SK-N-SH treated with all-trans-retinoic acid at 6 μM for 48 hours (cell line): ENCODE results near the gene SCYGR8.
"Not testable (repeated sequence)": the region's sequence is repeated elsewhere in the genome, so short reads cannot be mapped to it uniquely, and the experiment has no call there.

Source experiments
- ATAC-seq: fragments of 200-7000 bp; cut with Tn5 transposase; 3 replicates; pipeline ENCODE4 v1.9.1; 2020; ENCODE audit warnings: mild to moderate bottlenecking, moderate library complexity
- ARNTL ChIP-seq: fragments of 450-650 bp; formaldehyde crosslinking; IDR thresholded peaks from 2 replicates; pipeline ENCODE4 v1.5.0; 2020; ENCODE audit warnings: low read depth, mild to moderate bottlenecking, moderate library complexity, borderline replicate concordance
- BACH2 ChIP-seq: fragments of 250-450 bp; sonication (Bioruptor Pico); IDR thresholded peaks from 2 replicates; pipeline ENCODE4 v1.9.0; 2021; ENCODE audit warnings: mild to moderate bottlenecking, borderline replicate concordance
- CSDC2 ChIP-seq: fragments of 250-450 bp; sonication (Bioruptor Pico); IDR thresholded peaks from 2 replicates; pipeline ENCODE4 v1.5.0; 2020; ENCODE audit warnings: mild to moderate bottlenecking, moderate library complexity
- GLIS3 ChIP-seq: fragments of 250-450 bp; sonication (Bioruptor Pico); IDR thresholded peaks from 2 replicates; pipeline ENCODE4 v1.5.0; 2020; ENCODE audit warnings: mild to moderate bottlenecking, moderate library complexity
- OSR1 ChIP-seq: fragments of 250-450 bp; sonication (Bioruptor Pico); IDR thresholded peaks from 2 replicates; pipeline ENCODE4 v1.8.0; 2022; ENCODE audit warnings: moderate library complexity, mild to moderate bottlenecking, inconsistent platforms
- PATZ1 ChIP-seq: fragments of 250-450 bp; sonication (Bioruptor Pico); IDR thresholded peaks from 2 replicates; pipeline ENCODE4 v1.8.0; 2020; ENCODE audit warnings: mild to moderate bottlenecking, moderate library complexity, borderline replicate concordance
- PPARA ChIP-seq: fragments of 250-450 bp; sonication (Bioruptor Pico); IDR thresholded peaks from 2 replicates; pipeline ENCODE4 v1.5.0; 2020; ENCODE audit warnings: mild to moderate bottlenecking, borderline replicate concordance
- RARB ChIP-seq: fragments of 250-450 bp; sonication (Bioruptor Pico); IDR thresholded peaks from 2 replicates; pipeline ENCODE4 v1.8.0; 2021; ENCODE audit warnings: mild to moderate bottlenecking, moderate library complexity
- TCF4 ChIP-seq: fragments of 250-450 bp; sonication (Bioruptor Pico); IDR thresholded peaks from 2 replicates; pipeline ENCODE4 v1.8.0; 2021; ENCODE audit warnings: mild to moderate bottlenecking, moderate library complexity, borderline replicate concordance
- TOX ChIP-seq: fragments of 250-450 bp; sonication (Bioruptor Pico); IDR thresholded peaks from 2 replicates; pipeline ENCODE4 v1.8.0; 2021; ENCODE audit warnings: mild to moderate bottlenecking, moderate library complexity, borderline replicate concordance
- ZC3H10 ChIP-seq: fragments of 250-450 bp; sonication (Bioruptor Pico); IDR thresholded peaks from 2 replicates; pipeline ENCODE4 v1.5.1; 2021; ENCODE audit warnings: mild to moderate bottlenecking, moderate library complexity
- ZFP3 ChIP-seq: fragments of 250-450 bp; sonication (Bioruptor Pico); IDR thresholded peaks from 2 replicates; pipeline ENCODE4 v1.5.0; 2020; ENCODE audit warnings: mild to moderate bottlenecking, moderate library complexity
- ZFP30 ChIP-seq: fragments of 450-650 bp; formaldehyde crosslinking; IDR thresholded peaks from 2 replicates; pipeline ENCODE4 v1.5.0; 2022; ENCODE audit warnings: mild to moderate bottlenecking, moderate library complexity
- ZNF565 ChIP-seq: fragments of 450-650 bp; formaldehyde crosslinking; conservative IDR thresholded peaks from 2 replicates; pipeline ENCODE4 v1.5.0; 2020; ENCODE audit warnings: low read depth, mild to moderate bottlenecking, moderate library complexity
- ZNF70 ChIP-seq: fragments of 450-650 bp; formaldehyde crosslinking; IDR thresholded peaks from 2 replicates; pipeline ENCODE4 v1.5.0; 2020; ENCODE audit warnings: mild to moderate bottlenecking, moderate library complexity
- ZNF8 ChIP-seq: fragments of 450-650 bp; formaldehyde crosslinking; IDR thresholded peaks from 2 replicates; pipeline ENCODE4 v1.5.0; 2020; ENCODE audit warnings: mild to moderate bottlenecking, moderate library complexity
- TF ChIP-seq, protein P1 (sequence below): fragments of 250-450 bp; sonication (Bioruptor Pico); IDR thresholded peaks from 2 replicates; pipeline ENCODE4 v1.8.0; 2021; ENCODE audit warnings: low read depth, mild to moderate bottlenecking, moderate library complexity, borderline replicate concordance

Gene SCYGR8

DNA sequence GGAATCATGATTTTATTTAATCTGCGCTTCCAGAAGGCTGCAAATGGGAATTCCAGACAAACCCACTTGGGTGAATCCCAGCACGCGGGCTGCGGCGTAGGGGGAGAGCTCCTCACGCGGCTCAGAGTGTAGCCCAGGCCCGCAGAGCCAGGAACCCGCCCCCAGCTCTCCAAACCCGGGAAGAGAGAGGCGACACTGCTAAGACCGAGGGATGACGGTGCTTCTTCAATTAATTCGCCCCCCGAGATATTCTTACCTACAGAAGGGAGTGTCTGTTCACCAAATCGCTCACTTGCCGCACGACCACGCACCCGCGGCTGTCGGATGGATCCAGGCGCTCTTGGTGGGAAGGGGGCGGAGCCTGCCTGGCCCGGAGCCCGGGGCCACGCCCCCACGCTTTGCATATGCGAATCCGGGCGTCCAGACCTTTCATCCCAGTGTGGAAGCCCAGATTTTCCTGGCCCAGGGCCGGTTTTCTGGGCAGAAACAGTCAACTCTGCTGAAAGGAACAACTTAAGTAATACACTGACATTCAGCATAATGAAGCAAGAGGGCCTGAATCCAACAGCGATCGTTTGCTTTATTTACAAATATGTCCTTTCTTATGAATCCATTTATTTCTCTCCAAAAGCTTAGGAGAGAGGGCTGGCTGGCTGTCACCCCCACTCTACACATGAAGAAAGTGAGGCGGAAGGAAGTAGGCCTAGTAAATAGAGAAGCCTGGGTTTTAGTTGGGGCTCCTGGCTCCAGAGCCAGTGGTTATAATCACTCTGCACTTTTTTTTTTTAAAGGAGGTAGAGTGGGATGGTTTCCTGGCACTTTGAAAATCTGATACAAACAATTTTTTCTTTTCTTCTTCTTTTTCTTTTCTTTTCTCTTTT, 27.8 kb upstream of the SCYGR8 start, which contains the start of gene SLC19A3:
Gene SLC19A3, minus strand, starts transcription at position 342 of the 881 bp plus-strand sequence. CDS start 15,710 bp downstream, outside the sequence.
- TF ChIP-seq ZFP3 (no peak), BACH2 (no peak), ZNF8 (CRISPR knock-in tag) (no peak), OSR1 (CRISPR knock-in tag) (no peak)
- TF ChIP-seq, protein P1, sequence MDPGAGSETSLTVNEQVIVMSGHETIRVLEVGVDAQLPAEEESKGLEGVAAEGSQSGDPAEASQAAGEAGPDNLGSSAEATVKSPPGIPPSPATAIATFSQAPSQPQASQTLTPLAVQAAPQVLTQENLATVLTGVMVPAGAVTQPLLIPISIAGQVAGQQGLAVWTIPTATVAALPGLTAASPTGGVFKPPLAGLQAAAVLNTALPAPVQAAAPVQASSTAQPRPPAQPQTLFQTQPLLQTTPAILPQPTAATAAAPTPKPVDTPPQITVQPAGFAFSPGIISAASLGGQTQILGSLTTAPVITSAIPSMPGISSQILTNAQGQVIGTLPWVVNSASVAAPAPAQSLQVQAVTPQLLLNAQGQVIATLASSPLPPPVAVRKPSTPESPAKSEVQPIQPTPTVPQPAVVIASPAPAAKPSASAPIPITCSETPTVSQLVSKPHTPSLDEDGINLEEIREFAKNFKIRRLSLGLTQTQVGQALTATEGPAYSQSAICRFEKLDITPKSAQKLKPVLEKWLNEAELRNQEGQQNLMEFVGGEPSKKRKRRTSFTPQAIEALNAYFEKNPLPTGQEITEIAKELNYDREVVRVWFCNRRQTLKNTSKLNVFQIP (CRISPR knock-in tag) = no peak
- ATAC-seq = peak; percentile 96

DNA sequence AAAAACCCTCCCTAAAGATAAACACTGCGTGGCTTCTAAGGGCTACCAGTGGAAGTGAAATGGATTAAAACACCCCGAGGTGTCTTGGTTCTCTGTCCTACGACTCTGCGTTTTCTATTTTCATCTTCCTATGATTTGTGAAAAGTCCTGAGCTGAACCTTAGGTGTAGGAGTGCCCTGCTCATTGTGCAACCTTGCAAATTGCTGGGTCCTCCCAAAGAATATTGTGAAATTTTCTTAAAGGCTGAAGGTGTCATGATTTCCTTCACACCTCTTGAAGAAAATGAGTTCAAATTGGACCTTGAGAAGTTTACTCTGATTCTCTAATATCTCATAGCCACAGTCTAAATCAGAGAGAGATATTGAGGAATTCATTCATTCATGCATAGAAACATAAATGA, 26.1 kb upstream of the SCYGR8 start:
- TF ChIP-seq TCF4 (CRISPR knock-in tag) (no peak), BACH2 (no peak), ZNF8 (CRISPR knock-in tag) (no peak), ZNF565 (CRISPR knock-in tag) (no peak)
- TF ChIP-seq, protein P1 (CRISPR knock-in tag) = no peak
- no peak for ATAC-seq

- TF ChIP-seq ZNF70 = no peak
- no peak for TF ChIP-seq TCF4 (CRISPR knock-in tag)
- no peak for TF ChIP-seq TOX (CRISPR knock-in tag)
- TF ChIP-seq OSR1 (CRISPR knock-in tag) = no peak
- TF ChIP-seq PATZ1 = no peak
- TF ChIP-seq ZC3H10 (CRISPR knock-in tag) = no peak
- TF ChIP-seq PPARA (CRISPR knock-in tag) = no peak
- no peak for TF ChIP-seq ARNTL
- TF ChIP-seq, all 23 proteins: peak for 0
- ATAC-seq = no peak
Measured at GRCh38 chr2:227720680-227721079, 25.0 kb upstream of the SCYGR8 start.

DNA sequence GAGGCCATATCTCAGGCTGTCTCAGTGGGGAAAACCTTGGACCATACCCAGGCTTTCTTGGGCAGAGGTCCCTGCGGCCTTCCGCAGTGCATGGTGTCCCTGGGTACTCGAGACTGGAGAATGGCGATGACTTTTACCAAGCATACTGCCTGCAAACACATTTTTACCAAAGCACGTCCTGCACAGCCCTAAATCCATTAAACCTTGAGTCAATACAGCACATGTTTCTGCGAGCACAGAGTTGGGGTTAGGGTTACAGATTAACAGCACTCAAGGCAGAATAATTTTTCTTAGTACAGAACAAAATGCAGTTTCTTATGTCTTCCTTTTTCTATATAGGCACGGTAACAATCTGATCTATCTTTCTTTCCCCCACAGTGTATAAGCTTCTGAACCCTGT, 22.9 kb upstream of the SCYGR8 start:
- not testable (repeated sequence) for ATAC-seq

DNA sequence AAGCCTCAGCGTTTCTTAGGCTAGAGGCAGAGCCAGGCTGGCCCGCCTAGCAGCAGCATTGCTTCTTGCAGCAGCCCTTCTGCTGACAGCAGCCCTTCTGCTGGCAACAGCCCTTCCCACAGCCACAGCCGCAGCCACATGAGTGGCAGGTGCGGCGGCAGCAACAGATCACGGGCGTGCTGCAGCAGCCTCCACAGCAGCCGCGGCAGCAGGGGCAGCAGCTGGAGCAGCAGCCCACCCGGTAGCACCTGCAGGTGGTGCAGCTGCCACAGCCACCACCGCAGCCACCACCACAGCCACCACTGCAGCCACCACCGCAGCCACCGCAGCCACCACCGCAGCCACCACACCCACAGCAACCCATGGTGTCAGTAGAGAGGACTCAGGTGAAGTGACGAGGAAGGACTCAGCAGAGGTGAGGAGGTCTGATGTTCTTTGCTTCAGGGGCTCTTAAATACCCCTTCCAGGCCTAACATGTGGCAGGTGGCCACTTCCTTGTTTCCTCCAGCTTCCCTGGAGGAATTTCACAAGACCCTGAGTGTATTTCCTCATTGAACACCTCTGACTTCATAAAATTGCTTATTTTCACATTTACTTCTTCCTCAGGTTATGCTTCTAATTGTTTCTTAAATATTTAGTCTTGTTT, 21.2 kb upstream of the SCYGR8 start, which contains the start of gene SCYGR6:
Gene SCYGR6, minus strand, starts transcription at position 364 of the 646 bp plus-strand sequence. Its CDS starts 0 bp downstream, at position 364.
- peak; percentile 33; the same call in 2 of the 3 replicates for ATAC-seq
- TF ChIP-seq GLIS3 (CRISPR knock-in tag) (no peak), ZNF8 (CRISPR knock-in tag) (no peak), TCF4 (CRISPR knock-in tag) (no peak), CSDC2 (CRISPR knock-in tag) (no peak), PPARA (CRISPR knock-in tag) (no peak), TOX (CRISPR knock-in tag) (no peak), ZC3H10 (CRISPR knock-in tag) (no peak), ZFP30 (CRISPR knock-in tag) (no peak), RARB (no peak)
- TF ChIP-seq, protein P1 (CRISPR knock-in tag) = no peak
